ENCODE measurements around the gene ATP9B. TPM values are rescaled to one million over a fixed set of nuclear protein-coding genes. Genes with fewer than 3 reads are reported as not detected.

The ATP9B gene
- total RNA-seq, 1 experiment from 2014 or later, result 44.4 TPM

GRCh38 chr18:79410171-79410641, 341.0 kb downstream of the ATP9B start:
- no TSS peak for BruUV-seq (replicated peaks)
- ChIA-PET POLR2A (no interaction called here), CTCF (no interaction called here)
- no peaks in the 10 kb centered on the region for H3K27me3 ChIP-seq (ENCODE audit: control insufficient read depth, insufficient read depth, low read length)
- DNase-seq (ENCODE audit: low read depth, low spot score) (no peak), ATAC-seq (no peak)
- H3K36me3 ChIP-seq (ENCODE audit: control insufficient read depth, insufficient read depth, low read length), result no peaks in the 10 kb centered on the region
- peaks cover 7% of the 10 kb centered on the region for H3K4me1 ChIP-seq (ENCODE audit: control insufficient read depth, insufficient read depth, low read length)
- no peak overlapping the region for H3K4me3 ChIP-seq (ENCODE audit: low read depth in 2 of 2, low read length in 2 of 2)
- in situ Hi-C loops (cut with HindIII; ENCODE audit: low pct_unique_long_range_greater_than_20kb, low sequenced_read_pairs) (no loop called here), intact Hi-C loops (cut with micrococcal nuclease; ENCODE audit: unreplicated experiment) (no loop called here)
- H3K9me3 ChIP-seq (ENCODE audit: control insufficient read depth, insufficient read depth, low read depth, low read length), result no peaks in the 10 kb centered on the region
- TF ChIP-seq REST (IDR thresholded peaks at IDR 0.05; ENCODE audit: insufficient read depth in 1 of 2, low read depth in 2 of 2, low read length in 1 of 2) (no peak), SIN3A (IDR thresholded peaks at IDR 0.05; ENCODE audit: borderline replicate concordance, insufficient read depth, low read depth, low read length) (no peak), TCF7L2 (IDR thresholded peaks at IDR 0.05; ENCODE audit: low read depth, low read length) (no peak), POLR2AphosphoS5 (IDR thresholded peaks at IDR 0.05; ENCODE audit: low read depth, low read length) (no peak)
- TF ChIP-seq, protein P1, sequence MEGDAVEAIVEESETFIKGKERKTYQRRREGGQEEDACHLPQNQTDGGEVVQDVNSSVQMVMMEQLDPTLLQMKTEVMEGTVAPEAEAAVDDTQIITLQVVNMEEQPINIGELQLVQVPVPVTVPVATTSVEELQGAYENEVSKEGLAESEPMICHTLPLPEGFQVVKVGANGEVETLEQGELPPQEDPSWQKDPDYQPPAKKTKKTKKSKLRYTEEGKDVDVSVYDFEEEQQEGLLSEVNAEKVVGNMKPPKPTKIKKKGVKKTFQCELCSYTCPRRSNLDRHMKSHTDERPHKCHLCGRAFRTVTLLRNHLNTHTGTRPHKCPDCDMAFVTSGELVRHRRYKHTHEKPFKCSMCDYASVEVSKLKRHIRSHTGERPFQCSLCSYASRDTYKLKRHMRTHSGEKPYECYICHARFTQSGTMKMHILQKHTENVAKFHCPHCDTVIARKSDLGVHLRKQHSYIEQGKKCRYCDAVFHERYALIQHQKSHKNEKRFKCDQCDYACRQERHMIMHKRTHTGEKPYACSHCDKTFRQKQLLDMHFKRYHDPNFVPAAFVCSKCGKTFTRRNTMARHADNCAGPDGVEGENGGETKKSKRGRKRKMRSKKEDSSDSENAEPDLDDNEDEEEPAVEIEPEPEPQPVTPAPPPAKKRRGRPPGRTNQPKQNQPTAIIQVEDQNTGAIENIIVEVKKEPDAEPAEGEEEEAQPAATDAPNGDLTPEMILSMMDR (IDR thresholded peaks at IDR 0.05), result no peak
- H3K27ac ChIP-seq (ENCODE audit: low read length), result no peak overlapping the region

DNA sequence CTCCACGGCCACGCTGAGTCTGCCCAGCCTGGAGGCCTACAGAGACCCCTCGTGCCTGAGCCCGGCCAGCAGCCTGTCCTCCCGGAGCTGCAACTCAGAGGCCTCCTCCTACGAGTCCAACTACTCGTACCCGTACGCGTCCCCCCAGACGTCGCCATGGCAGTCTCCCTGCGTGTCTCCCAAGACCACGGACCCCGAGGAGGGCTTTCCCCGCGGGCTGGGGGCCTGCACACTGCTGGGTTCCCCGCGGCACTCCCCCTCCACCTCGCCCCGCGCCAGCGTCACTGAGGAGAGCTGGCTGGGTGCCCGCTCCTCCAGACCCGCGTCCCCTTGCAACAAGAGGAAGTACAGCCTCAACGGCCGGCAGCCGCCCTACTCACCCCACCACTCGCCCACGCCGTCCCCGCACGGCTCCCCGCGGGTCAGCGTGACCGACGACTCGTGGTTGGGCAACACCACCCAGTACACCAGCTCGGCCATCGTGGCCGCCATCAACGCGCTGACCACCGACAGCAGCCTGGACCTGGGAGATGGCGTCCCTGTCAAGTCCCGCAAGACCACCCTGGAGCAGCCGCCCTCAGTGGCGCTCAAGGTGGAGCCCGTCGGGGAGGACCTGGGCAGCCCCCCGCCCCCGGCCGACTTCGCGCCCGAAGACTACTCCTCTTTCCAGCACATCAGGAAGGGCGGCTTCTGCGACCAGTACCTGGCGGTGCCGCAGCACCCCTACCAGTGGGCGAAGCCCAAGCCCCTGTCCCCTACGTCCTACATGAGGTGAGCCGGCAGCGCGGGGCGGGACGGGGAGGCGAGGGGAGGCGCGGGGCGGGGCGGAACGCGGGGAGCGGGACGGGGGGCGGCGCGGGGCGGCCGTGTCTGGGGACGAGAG, 341.8 kb downstream of the ATP9B start:
- no peak overlapping the region for H3K4me3 ChIP-seq (ENCODE audit: low read depth in 2 of 2, low read length in 2 of 2)
- no peak for DNase-seq (ENCODE audit: low read depth, low spot score)
- no peaks in the 10 kb centered on the region for H3K36me3 ChIP-seq (ENCODE audit: control insufficient read depth, insufficient read depth, low read length)
- no peaks in the 10 kb centered on the region for H3K4me1 ChIP-seq (ENCODE audit: control insufficient read depth, insufficient read depth, low read length)
- intact Hi-C loops (cut with micrococcal nuclease; ENCODE audit: unreplicated experiment) (no loop called here), in situ Hi-C loops (cut with HindIII; ENCODE audit: low pct_unique_long_range_greater_than_20kb, low sequenced_read_pairs) (no loop called here)
- no peak for TF ChIP-seq POLR2AphosphoS5 (IDR thresholded peaks at IDR 0.05; ENCODE audit: low read depth, low read length)
- TF ChIP-seq TCF7L2 (IDR thresholded peaks at IDR 0.05; ENCODE audit: low read depth, low read length), result no peak
- TF ChIP-seq, protein P1 (IDR thresholded peaks at IDR 0.05), result no peak
- TF ChIP-seq REST (IDR thresholded peaks at IDR 0.05; ENCODE audit: insufficient read depth in 1 of 2, low read depth in 2 of 2, low read length in 1 of 2), result no peak
- TF ChIP-seq SIN3A (IDR thresholded peaks at IDR 0.05; ENCODE audit: borderline replicate concordance, insufficient read depth, low read depth, low read length), result no peak
- no peak for ATAC-seq
- ChIA-PET CTCF (no interaction called here), POLR2A (no interaction called here)
- no TSS peak for BruUV-seq (replicated peaks)
- no peak overlapping the region for H3K27ac ChIP-seq (ENCODE audit: low read length)
- no peaks in the 10 kb centered on the region for H3K27me3 ChIP-seq (ENCODE audit: control insufficient read depth, insufficient read depth, low read length)
- H3K9me3 ChIP-seq (ENCODE audit: control insufficient read depth, insufficient read depth, low read depth, low read length), result no peaks in the 10 kb centered on the region

Measured in Panc1 (cell line).